Type B pancreatic cell (in vitro differentiated cells): ENCODE measurements around the gene TGFBR3. TPM values are rescaled to one million over a fixed set of nuclear protein-coding genes. Genes with fewer than 3 reads are reported as not detected.

ENCODE experiments used
- DNase-seq: peaks from one replicate; pipeline ENCODE4 v3.0.0; 2021; ENCODE audit warnings: mixed read lengths; ENCODE audit not compliant: unreplicated experiment; ENCODE audit errors: extremely low spot score
- H3K27ac Mint-ChIP-seq: 2 replicates; pipeline ENCODE4 v1.8.0; 2021; ENCODE audit warnings: mild to moderate bottlenecking, mixed read lengths
- H3K27me3 Mint-ChIP-seq: 2 replicates; pipeline ENCODE4 v1.8.0; 2021; ENCODE audit warnings: mixed read lengths
- H3K36me3 Mint-ChIP-seq: 2 replicates; pipeline ENCODE4 v1.8.0; 2021; ENCODE audit warnings: mixed read lengths
- H3K4me1 Mint-ChIP-seq: one replicate; pipeline ENCODE4 v1.8.0; 2021; ENCODE audit warnings: mixed read lengths; ENCODE audit not compliant: unreplicated experiment
- H3K4me3 Mint-ChIP-seq: 2 replicates; pipeline ENCODE4 v1.8.0; 2021; ENCODE audit warnings: mild to moderate bottlenecking, mixed read lengths
- H3K9me3 Mint-ChIP-seq: 2 replicates; pipeline ENCODE4 v1.8.0; 2021; ENCODE audit warnings: mixed read lengths
- total RNA-seq: library from RNA; stranded (reverse); gene quantifications from 2 replicates; pipeline ENCODE4 v1.2.1, GENCODE V29; 2021; ENCODE audit warnings: low replicate concordance
- TF ChIP-seq, protein P1 (sequence below): fragments of 200-600 bp; sonication (generic); conservative IDR thresholded peaks from 2 replicates; pipeline ENCODE4 v1.5.0; 2021; ENCODE audit warnings: antibody characterized with exemption, mild to moderate bottlenecking

The TGFBR3 gene
- total RNA-seq, 1 donor from 2014 or later: 33.5 TPM

DNA sequence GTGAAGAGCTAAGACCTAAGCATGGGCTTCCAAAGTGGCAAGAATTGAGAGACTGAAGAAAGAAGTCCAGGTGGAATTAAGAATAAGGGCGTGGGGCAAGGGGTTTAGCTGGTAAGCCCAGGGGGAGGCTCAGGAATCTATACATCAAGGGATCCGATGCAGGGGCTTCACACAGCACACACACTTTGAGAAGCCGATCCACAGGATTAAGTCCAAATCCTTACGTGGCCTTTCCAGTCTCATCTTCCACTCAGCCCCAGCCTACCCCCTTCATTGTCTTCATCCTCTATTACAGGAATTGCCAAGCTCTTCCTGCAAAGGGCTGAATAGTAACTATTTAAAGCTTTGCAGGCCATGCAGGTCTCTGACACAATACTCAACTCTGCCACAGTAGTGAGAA is 101.3 kb downstream of the TGFBR3 start:
- Mint-ChIP-seq H3K27me3 (no peaks in the 10 kb centered on the region), H3K4me1 (peaks cover 48% of the 10 kb centered on the region), H3K27ac (no peak overlapping the region), H3K9me3 (no peaks in the 10 kb centered on the region), H3K4me3 (no peak overlapping the region), H3K36me3 (peaks cover 18% of the 10 kb centered on the region)
- TF ChIP-seq, protein P1, sequence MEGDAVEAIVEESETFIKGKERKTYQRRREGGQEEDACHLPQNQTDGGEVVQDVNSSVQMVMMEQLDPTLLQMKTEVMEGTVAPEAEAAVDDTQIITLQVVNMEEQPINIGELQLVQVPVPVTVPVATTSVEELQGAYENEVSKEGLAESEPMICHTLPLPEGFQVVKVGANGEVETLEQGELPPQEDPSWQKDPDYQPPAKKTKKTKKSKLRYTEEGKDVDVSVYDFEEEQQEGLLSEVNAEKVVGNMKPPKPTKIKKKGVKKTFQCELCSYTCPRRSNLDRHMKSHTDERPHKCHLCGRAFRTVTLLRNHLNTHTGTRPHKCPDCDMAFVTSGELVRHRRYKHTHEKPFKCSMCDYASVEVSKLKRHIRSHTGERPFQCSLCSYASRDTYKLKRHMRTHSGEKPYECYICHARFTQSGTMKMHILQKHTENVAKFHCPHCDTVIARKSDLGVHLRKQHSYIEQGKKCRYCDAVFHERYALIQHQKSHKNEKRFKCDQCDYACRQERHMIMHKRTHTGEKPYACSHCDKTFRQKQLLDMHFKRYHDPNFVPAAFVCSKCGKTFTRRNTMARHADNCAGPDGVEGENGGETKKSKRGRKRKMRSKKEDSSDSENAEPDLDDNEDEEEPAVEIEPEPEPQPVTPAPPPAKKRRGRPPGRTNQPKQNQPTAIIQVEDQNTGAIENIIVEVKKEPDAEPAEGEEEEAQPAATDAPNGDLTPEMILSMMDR: no peak
- DNase-seq: no peak

DNA sequence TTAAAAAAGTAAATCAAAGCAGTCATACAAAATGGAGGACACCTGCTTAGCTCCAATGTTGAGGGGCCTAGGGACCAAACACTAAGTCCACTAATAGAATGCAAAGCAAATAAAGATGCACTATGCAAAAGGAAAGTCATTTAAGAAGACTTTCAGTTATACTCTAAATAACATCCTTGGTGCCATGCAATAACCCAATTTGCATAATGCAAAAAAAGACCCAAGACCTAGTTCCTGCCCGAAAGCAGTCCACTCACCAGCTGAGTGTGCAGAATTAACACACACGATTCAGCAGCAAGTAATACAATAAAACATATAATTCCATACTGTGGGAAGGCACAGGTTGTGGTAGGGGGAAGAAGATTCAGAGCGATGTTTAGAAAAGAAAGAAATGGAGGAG is 101.8 kb downstream of the TGFBR3 start:
- TF ChIP-seq, protein P1: no peak
- Mint-ChIP-seq H3K36me3 (peaks cover 17% of the 10 kb centered on the region), H3K4me1 (peaks cover 48% of the 10 kb centered on the region)

DNA sequence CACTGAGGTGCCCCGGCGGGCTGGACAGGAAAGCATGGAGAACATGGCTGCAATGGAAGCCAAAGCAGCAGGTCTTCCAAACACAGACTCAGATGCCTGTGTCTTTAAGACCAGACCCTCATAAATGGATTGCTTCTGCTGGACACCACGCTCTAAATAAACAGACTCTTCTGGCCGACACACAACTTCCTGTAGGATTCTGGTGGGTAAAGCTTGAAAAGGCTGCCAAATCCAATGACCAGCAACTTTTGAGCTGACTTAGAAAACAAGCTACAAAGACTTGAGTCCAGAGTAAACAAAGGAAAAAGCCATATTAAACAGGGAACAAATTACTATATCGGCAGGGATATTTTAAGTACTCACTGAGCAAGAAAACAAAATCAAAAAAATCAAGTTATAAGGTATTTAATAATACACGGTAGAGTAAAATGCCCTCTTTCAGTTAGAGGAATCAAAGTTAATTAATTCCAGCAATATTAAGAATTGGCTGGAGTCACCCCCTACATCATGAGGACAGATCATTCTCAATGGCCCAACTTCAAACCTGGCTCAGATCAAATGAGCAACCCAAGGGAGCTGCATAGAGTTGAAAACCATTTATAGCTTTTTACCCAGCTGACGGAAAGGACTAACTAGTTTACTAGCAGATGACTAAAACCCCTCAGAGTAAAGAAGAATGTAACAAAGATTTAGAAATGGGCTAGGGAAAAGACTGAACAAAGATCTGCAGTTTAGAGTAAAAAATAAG is 102.4 kb downstream of the TGFBR3 start:
- H3K4me1 Mint-ChIP-seq: peaks cover 49% of the 10 kb centered on the region
- TF ChIP-seq, protein P1: no peak
- H3K27ac Mint-ChIP-seq: peak overlapping the region; percentile 5
- H3K27me3 Mint-ChIP-seq: no peaks in the 10 kb centered on the region
- H3K4me3 Mint-ChIP-seq: no peak overlapping the region
- no peaks in the 10 kb centered on the region for H3K9me3 Mint-ChIP-seq
- peaks cover 20% of the 10 kb centered on the region for H3K36me3 Mint-ChIP-seq
- no peak for DNase-seq

More for the DNA sequence above, 101.8 kb downstream of the TGFBR3 start:
- H3K9me3 Mint-ChIP-seq: no peaks in the 10 kb centered on the region
- DNase-seq: no peak
- no peak overlapping the region for H3K27ac Mint-ChIP-seq
- H3K27me3 Mint-ChIP-seq: no peaks in the 10 kb centered on the region
- no peak overlapping the region for H3K4me3 Mint-ChIP-seq

DNA sequence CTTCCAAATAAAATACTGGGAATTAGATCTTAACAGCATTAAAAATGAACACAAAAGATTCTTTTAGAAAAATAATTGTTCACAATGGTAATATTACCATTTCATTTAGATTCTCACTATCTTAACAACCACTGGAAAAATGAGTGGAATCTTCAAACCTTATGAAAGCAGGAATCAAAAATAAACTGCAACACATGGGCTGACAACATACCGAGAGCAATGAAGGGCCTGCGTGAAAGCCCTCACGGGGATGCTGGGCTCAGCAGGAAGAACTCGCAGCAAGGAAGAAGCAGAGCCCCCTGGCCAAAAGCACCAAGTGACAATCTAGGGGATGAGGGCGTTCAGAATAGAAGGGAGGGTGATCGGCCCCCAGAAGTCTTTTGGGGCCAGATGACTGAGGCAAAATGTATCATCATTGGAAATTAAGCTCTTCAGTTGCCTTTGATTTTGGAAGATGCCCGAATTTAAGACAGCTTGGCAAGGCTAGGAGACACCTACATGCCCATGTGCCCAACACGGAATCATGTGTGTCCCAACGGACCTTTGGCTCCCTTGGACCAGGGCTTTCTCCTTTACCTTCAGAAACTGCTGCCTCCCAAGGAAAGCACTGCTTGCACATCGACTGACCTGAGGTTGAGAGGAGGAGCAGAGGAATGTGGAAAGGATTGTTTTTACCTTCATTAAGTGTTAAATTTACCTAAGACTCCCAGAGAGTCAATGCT is 103.9 kb downstream of the TGFBR3 start:
- Mint-ChIP-seq H3K4me3 (no peak overlapping the region), H3K9me3 (no peaks in the 10 kb centered on the region), H3K4me1 (peaks cover 52% of the 10 kb centered on the region), H3K36me3 (peaks cover 20% of the 10 kb centered on the region), H3K27me3 (no peaks in the 10 kb centered on the region), H3K27ac (peak overlapping the region; percentile 65)
- DNase-seq: no peak
- TF ChIP-seq, protein P1: no peak

DNA sequence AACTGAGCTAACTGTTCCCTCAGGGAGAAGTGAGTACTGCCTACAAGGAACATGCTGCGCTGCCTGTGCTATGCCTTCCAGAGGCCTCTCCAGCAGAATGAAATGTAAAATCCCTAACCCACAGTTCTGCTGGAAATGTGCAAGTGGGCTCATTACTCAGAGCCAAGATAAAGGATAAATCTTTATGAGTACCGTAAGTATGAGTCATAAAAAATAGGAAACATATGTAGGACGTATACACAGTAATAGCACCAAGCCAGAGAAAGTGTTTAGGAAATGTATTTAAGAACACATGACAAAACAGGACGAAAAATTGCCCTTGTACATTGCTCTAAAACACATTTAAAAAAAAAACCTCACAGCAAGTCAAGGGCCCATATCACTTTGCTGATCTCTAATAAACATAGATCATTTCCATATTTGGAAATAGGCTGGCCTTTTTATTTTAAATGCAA is 104.6 kb downstream of the TGFBR3 start:
- Mint-ChIP-seq H3K36me3 (peaks cover 20% of the 10 kb centered on the region), H3K4me3 (peak overlapping the region; percentile 0), H3K27me3 (no peaks in the 10 kb centered on the region), H3K27ac (peak overlapping the region; percentile 65), H3K4me1 (peaks cover 52% of the 10 kb centered on the region), H3K9me3 (no peaks in the 10 kb centered on the region)
- TF ChIP-seq, protein P1: no peak
- no peak for DNase-seq
